WERI-Rb-1 (cell line): Measurements from ENCODE around the gene KRT83.
A peak's percentile ranks its signal among the peaks of the same experiment; 100 is the strongest.

ENCODE experiments used
- DNase-seq: peaks from one replicate; pipeline ENCODE4 v3.0.0-alpha.2; 2020
- H3K27ac ChIP-seq: fragments of 250-450 bp; sonication (Bioruptor Pico); 2 replicates; pipeline ENCODE4 v1.5.1; 2020; ENCODE audit warnings: mild to moderate bottlenecking, moderate library complexity
- H3K27me3 ChIP-seq: fragments of 250-450 bp; sonication (Bioruptor Pico); 2 replicates; pipeline ENCODE4 v1.5.1; 2021; ENCODE audit warnings: mild to moderate bottlenecking, low read depth, moderate library complexity; ENCODE audit not compliant: insufficient read depth, severe bottlenecking
- H3K36me3 ChIP-seq: fragments of 250-450 bp; sonication (Bioruptor Pico); 2 replicates; pipeline ENCODE4 v1.5.1; 2020; ENCODE audit warnings: mild to moderate bottlenecking, moderate library complexity
- H3K4me3 ChIP-seq: 2 replicates; pipeline ENCODE4 v1.5.1; 2011; ENCODE audit warnings: low read depth, mild to moderate bottlenecking, control low read depth, low read length
- H3K9me3 ChIP-seq: fragments of 250-450 bp; sonication (Bioruptor Pico); 2 replicates; pipeline ENCODE4 v1.5.1; 2021; ENCODE audit warnings: mild to moderate bottlenecking, moderate library complexity; ENCODE audit not compliant: severe bottlenecking
- CTCF ChIP-seq: IDR thresholded peaks from 2 replicates; pipeline ENCODE4 v1.5.1; 2011; ENCODE audit warnings: low read depth, mild to moderate bottlenecking, control low read depth, inconsistent platforms, low read length

The KRT83 gene

GRCh38 chr12:52278575-52279421 lies 42.4 kb downstream of the KRT83 start:
- H3K4me3 ChIP-seq: peak overlapping the region; percentile 33
- DNase-seq: peak; percentile 74
- H3K36me3 ChIP-seq: no peaks in the 10 kb centered on the region
- peaks cover 60% of the 10 kb centered on the region for H3K27me3 ChIP-seq
- no peaks in the 10 kb centered on the region for H3K9me3 ChIP-seq
- H3K27ac ChIP-seq: no peak overlapping the region
- TF ChIP-seq CTCF: peak; percentile 99

GRCh38 chr12:52277486-52278245 lies 43.5 kb downstream of the KRT83 start:
- no peak for DNase-seq
- no peak overlapping the region for H3K4me3 ChIP-seq

GRCh38 chr12:52275686-52276085 lies 45.5 kb downstream of the KRT83 start:
- Histone ChIP-seq H3K36me3 (no peaks in the 10 kb centered on the region), H3K27me3 (peaks cover 51% of the 10 kb centered on the region), H3K9me3 (no peaks in the 10 kb centered on the region), H3K4me3 (no peak overlapping the region), H3K27ac (no peak overlapping the region)
- DNase-seq: no peak
- no peak for TF ChIP-seq CTCF

More at GRCh38 chr12:52277486-52278245, 43.5 kb downstream of the KRT83 start:
- H3K9me3 ChIP-seq: no peaks in the 10 kb centered on the region
- no peak for TF ChIP-seq CTCF
- no peak overlapping the region for H3K27ac ChIP-seq
- H3K36me3 ChIP-seq: no peaks in the 10 kb centered on the region
- peaks cover 60% of the 10 kb centered on the region for H3K27me3 ChIP-seq

GRCh38 chr12:52274521-52275120 lies 46.6 kb downstream of the KRT83 start, which contains the start of gene KRT86:
Gene KRT86, plus strand, starts transcription at chr12:52274645. Its CDS starts 27,272 bp downstream, at chr12:52301917.
- peaks cover 46% of the 10 kb centered on the region for H3K27me3 ChIP-seq
- no peaks in the 10 kb centered on the region for H3K36me3 ChIP-seq
- no peak for DNase-seq
- no peak within 1 kb of the TSS for H3K4me3 ChIP-seq
- H3K9me3 ChIP-seq: no peaks in the 10 kb centered on the region
- TF ChIP-seq CTCF: no peak
- no peak within 1 kb of the TSS for H3K27ac ChIP-seq

- no peak for TF ChIP-seq CTCF
- no peak overlapping the region for H3K4me3 ChIP-seq
- H3K27ac ChIP-seq: no peak overlapping the region
- H3K27me3 ChIP-seq: peaks cover 29% of the 10 kb centered on the region
- no peak for DNase-seq
- no peaks in the 10 kb centered on the region for H3K36me3 ChIP-seq
- H3K9me3 ChIP-seq: peaks cover 3% of the 10 kb centered on the region
Observed at GRCh38 chr12:52271158-52271557, 50.0 kb downstream of the KRT83 start.
